Esophagus muscularis mucosa (tissue), 4 donors: ENCODE results near the gene PGAM2. TPM values are rescaled to one million over a fixed set of nuclear protein-coding genes. Genes with fewer than 3 reads are reported as not detected.

Experiments used
- DNase-seq: peaks from one replicate; pipeline ENCODE4 v3.0.0-alpha.2; 2017; ENCODE audit errors: extremely low spot score
- H3K27ac ChIP-seq, 4 donors: fragments of 200-600 bp; sonication (generic); replicated peaks in 1 of 4; 1 replicate in 3 of 4; 2 replicates in 1 of 4; pipeline ENCODE4 v1.5.1; 2016 to 2019; ENCODE audit warnings: mild to moderate bottlenecking in 1 of 4
- H3K27me3 ChIP-seq, 4 donors: fragments of 200-600 bp; sonication (generic); one replicate each; pipeline versions ENCODE4 v1.5.1 to v1.6.0; 2016 to 2019
- H3K36me3 ChIP-seq, 4 donors: fragments of 200-600 bp; sonication (generic); one replicate each; pipeline ENCODE4 v1.5.1; 2016 to 2019
- H3K4me1 ChIP-seq, 4 donors: fragments of 200-600 bp; sonication (generic); one replicate each; pipeline ENCODE4 v1.5.1; 2016 to 2019
- H3K4me3 ChIP-seq, 4 donors: fragments of 200-600 bp; sonication (generic); 1 replicate in 2 of 4; 2 replicates in 2 of 4; pipeline ENCODE4 v1.5.1; 2016 to 2019; ENCODE audit warnings: mild to moderate bottlenecking in 4 of 4, moderate library complexity in 1 of 4
- H3K9me3 ChIP-seq, 4 donors: fragments of 200-600 bp; sonication (generic); 1 replicate in 3 of 4; 2 replicates in 1 of 4; pipeline ENCODE4 v1.5.1; 2016 to 2019
- CTCF ChIP-seq, 3 experiments: fragments of 200-600 bp in 2 of 3; fragments of 450-650 bp in 1 of 3; sonication (generic) in 2 of 3; IDR thresholded peaks; one replicate each; pipeline ENCODE4 v1.5.1; 2017 to 2019; ENCODE audit warnings: antibody characterized with exemption in 3 of 3, mild to moderate bottlenecking in 2 of 3, moderate library complexity in 1 of 3
- EP300 ChIP-seq: sonication (generic); formaldehyde crosslinking; IDR thresholded peaks from one replicate; pipeline ENCODE4 v1.6.1; 2017; ENCODE audit warnings: antibody characterized with exemption
- POLR2A ChIP-seq: fragments of 450-650 bp; IDR thresholded peaks from one replicate; pipeline ENCODE4 v1.6.1; 2017; ENCODE audit warnings: antibody characterized with exemption, moderate library complexity, mild to moderate bottlenecking, low read depth
- POLR2AphosphoS5 ChIP-seq, 2 donors: sonication (generic); formaldehyde crosslinking; IDR thresholded peaks; one replicate each; pipeline ENCODE4 v1.6.1; 2017; ENCODE audit warnings: antibody characterized with exemption in 2 of 2
- WGBS: methylation state at CpG from one replicate; pipeline ENCODE4 v1.1.5; 2018; 5-methylcytosine and 5-hydroxymethylcytosine counted together
- intact Hi-C: fragments of 100-400 bp; cut with DNase I; formaldehyde crosslinking; loops from one replicate; pipeline ENCODE4 v1.15.1; 2023
- total RNA-seq, 4 donors: library from RNA; depleted of rRNA; stranded (reverse); fragments of >200 nt; gene quantifications; one replicate each; pipeline versions ENCODE4 v1.1.0 to v1.2.1, GENCODE V29; 2016

PGAM2 gene
- total RNA-seq, 4 donors from 2014 or later, result 0.52 to 1.8 (median 0.66) TPM; not detected in 1

GRCh38 chr7:44100458-44101302 is 35.3 kb upstream of the PGAM2 start:
- WGBS, result 52% methylated on average over 6 of the region's 10 CpGs
- no peaks in the 10 kb centered on the region for H3K27me3 ChIP-seq
- H3K4me3 ChIP-seq, result no peak overlapping the region
- H3K27ac ChIP-seq, result peak overlapping the region; percentile 78 to 94 (median 90)
- intact Hi-C loops, result no loop called here
- no peaks in the 10 kb centered on the region for H3K9me3 ChIP-seq
- no peak for DNase-seq
- no peaks in the 10 kb centered on the region for H3K36me3 ChIP-seq
- peak in 1 of 3 experiments; percentile 4 for TF ChIP-seq CTCF (IDR thresholded peaks at IDR 0.05)
- TF ChIP-seq EP300, result no peak
- peaks cover 17 to 50% (median 46%) of the 10 kb centered on the region in 4 donors for H3K4me1 ChIP-seq

DNA sequence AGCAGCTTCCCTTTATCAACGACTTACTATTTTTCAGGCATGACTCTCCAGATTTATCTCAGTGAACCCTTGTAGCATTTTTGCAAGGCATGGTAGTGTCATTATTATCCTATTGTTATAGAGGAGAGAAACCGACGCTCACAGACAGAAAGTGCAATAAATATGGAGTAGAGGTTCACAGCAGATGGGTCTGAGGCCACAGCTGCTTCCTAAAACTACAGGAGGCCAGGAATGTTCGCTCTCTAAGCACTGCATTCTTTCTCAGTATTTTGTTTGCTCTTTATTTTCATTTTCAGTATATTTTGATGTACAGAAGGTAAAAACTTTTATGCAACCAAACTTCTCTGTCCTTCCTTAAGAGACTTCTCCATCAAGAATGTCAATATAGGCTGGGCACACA is 34.3 kb upstream of the PGAM2 start:
- Histone ChIP-seq H3K4me1 (peaks cover 10 to 50% (median 46%) of the 10 kb centered on the region in 4 donors), H3K36me3 (no peaks in the 10 kb centered on the region), H3K9me3 (no peaks in the 10 kb centered on the region), H3K27ac (peak overlapping the region; percentile 78 to 94 (median 90)), H3K4me3 (no peak overlapping the region), H3K27me3 (no peaks in the 10 kb centered on the region)
- TF ChIP-seq POLR2AphosphoS5 (IDR thresholded peaks at IDR 0.05), result no peak
- no peak for TF ChIP-seq EP300
- TF ChIP-seq CTCF (IDR thresholded peaks at IDR 0.05), result no peak
- TF ChIP-seq POLR2A, result no peak
- intact Hi-C loops, result no loop called here
- 54% methylated on average over 4 of the region's 4 CpGs for WGBS
- DNase-seq, result no peak

DNA sequence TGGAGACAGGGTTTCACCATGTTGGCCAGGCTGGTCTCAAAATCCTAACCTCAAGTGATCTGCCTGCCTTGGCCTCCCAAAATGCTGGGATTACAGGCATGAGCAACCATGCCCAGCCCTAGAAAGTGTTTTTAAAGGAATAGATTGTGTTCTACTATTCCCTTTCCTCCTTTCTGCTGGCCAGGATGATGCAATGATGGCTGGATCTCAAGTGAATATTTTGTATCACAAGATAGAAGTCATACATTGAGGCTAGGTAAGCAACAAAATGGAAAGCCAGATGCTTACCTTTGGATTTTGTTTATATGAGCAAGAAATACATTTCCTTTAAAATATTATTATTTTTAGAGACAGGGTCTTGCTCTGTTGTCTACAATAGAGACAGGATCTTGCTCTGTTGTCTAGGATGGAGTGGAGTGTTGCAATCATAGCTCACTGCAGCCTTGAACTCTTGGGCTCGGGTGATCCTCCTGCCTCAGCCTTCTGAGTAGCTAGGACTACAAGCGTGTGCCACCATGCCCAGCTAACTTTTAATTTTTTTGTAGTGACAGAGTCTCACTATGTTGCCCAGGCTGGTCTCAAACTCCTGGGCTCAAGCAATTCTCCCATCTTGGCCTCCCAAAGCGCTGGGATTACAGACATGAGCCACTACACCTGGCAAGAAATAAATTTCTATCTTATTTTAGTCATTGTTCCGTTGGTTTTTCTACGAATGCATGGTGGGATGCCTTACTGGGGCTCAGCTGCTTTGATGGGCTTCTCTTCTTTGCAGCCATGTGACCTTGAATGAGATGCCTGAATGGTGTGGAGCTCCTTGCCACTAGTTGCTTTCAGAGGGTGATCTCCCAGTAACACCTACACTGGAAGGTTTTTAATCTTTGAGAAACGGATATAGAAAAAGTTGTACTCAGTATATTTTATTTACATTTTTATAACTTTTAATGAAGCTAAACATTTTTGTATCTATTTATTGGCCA is 33.0 kb upstream of the PGAM2 start:
- no peak for TF ChIP-seq POLR2AphosphoS5 (IDR thresholded peaks at IDR 0.05)
- TF ChIP-seq CTCF (IDR thresholded peaks at IDR 0.05), result no peak
- TF ChIP-seq POLR2A, result no peak
- no peak for TF ChIP-seq EP300
- 87% methylated on average over 6 of the region's 6 CpGs for WGBS

DNA sequence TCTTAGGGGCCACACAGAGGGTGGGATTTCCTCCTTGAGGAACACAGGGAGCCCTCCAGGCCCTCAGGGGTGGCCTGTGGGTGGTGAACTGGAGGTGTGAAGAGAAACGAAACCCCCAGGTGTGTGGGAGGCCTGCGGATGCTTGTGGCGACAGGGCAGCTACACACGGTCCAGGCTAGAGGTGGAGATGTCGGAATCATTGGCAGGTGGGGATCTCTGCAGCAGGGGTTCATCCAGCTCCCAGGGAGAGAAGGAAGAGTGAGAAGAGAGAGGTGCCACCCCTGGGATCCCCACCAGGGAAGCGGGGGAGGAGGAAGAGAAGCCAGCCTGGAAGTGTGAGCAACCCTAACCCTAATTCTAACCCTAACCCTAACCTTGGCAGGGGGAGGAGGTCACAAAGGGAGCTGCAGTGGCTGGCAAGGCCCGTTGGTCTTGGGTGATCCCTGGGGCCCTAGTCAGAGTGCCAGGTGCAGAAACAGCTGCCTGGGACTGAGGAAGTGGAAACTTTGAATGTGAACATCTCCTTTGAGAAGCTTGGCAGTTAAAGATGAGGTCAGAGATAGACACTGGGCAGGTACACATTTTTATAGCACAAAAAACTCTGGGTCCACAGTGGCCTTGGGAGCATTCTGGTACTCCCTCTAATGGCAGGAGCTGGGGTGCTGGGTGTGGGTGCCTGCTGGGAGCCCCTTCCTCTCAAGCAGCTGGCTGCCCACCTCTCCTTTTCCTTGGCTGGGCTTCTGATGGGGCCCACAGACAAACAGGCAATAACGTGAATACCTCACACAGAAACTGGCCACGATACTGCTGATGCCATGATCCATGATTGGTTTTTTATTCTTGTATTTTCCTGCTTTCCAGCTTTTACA is 31.9 kb upstream of the PGAM2 start:
- no peaks in the 10 kb centered on the region for H3K27me3 ChIP-seq
- intact Hi-C loops, result no loop called here
- WGBS, result 84% methylated on average over 9 of the region's 9 CpGs
- no peaks in the 10 kb centered on the region for H3K9me3 ChIP-seq
- peaks cover 5 to 44% (median 40%) of the 10 kb centered on the region in 4 donors for H3K4me1 ChIP-seq
- H3K4me3 ChIP-seq, result no peak overlapping the region
- H3K36me3 ChIP-seq, result no peaks in the 10 kb centered on the region
- peak overlapping the region in 1 of 4 donors; percentile 7 for H3K27ac ChIP-seq
- TF ChIP-seq POLR2A (no peak), POLR2AphosphoS5 (IDR thresholded peaks at IDR 0.05) (no peak), CTCF (IDR thresholded peaks at IDR 0.05) (no peak), EP300 (no peak)
- no peak for DNase-seq

More for the DNA sequence above, 33.0 kb upstream of the PGAM2 start:
- peaks cover 5 to 45% (median 42%) of the 10 kb centered on the region in 4 donors for H3K4me1 ChIP-seq
- no peak overlapping the region for H3K4me3 ChIP-seq
- no peaks in the 10 kb centered on the region for H3K36me3 ChIP-seq
- no peaks in the 10 kb centered on the region for H3K9me3 ChIP-seq
- no peak for DNase-seq
- H3K27me3 ChIP-seq, result no peaks in the 10 kb centered on the region
- intact Hi-C loops, result no loop called here
- H3K27ac ChIP-seq, result no peak overlapping the region
